Tibial nerve (tissue), 4 donors: ENCODE measurements around the gene DAB1. TPM values are rescaled to one million over a fixed set of nuclear protein-coding genes. Genes with fewer than 3 reads are reported as not detected.

Experiments
- DNase-seq, 2 donors: peaks; one replicate each; pipeline ENCODE4 v3.0.0-alpha.2; 2019; ENCODE audit warnings: low spot score in 2 of 2
- H3K27ac ChIP-seq, 4 donors: fragments of 200-600 bp; sonication (generic) in 3 of 4; one replicate each; pipeline ENCODE4 v1.5.1; 2017 to 2019; ENCODE audit warnings: mild to moderate bottlenecking in 1 of 4
- H3K27me3 ChIP-seq, 2 donors: fragments of 200-600 bp; sonication (generic) in 1 of 2; one replicate each; pipeline versions ENCODE4 v1.5.1 to v1.6.0; 2017 to 2019
- H3K36me3 ChIP-seq, 3 donors: fragments of 200-600 bp; sonication (generic); one replicate each; pipeline ENCODE4 v1.5.1; 2018 to 2019
- H3K4me1 ChIP-seq, 4 donors: fragments of 200-600 bp; sonication (generic) in 3 of 4; one replicate each; pipeline ENCODE4 v1.5.1; 2017 to 2019
- H3K4me3 ChIP-seq, 4 donors: fragments of 200-600 bp; sonication (generic) in 3 of 4; one replicate each; pipeline ENCODE4 v1.5.1; 2017 to 2019; ENCODE audit warnings: mild to moderate bottlenecking in 1 of 4, moderate library complexity in 1 of 4
- H3K9me3 ChIP-seq, 4 donors: fragments of 200-600 bp; sonication (generic) in 3 of 4; one replicate each; pipeline ENCODE4 v1.5.1; 2017 to 2019
- CTCF ChIP-seq, 5 experiments: fragments of 200-600 bp in 3 of 5; fragments of 450-650 bp in 2 of 5; sonication (generic) in 3 of 5; IDR thresholded peaks; one replicate each; pipeline ENCODE4 v1.5.1; 2016 to 2019; ENCODE audit warnings: antibody characterized with exemption in 5 of 5, mild to moderate bottlenecking in 3 of 5, moderate library complexity in 2 of 5
- EP300 ChIP-seq, 2 donors: sonication (generic); formaldehyde crosslinking; IDR thresholded peaks; one replicate each; pipeline ENCODE4 v1.6.1; 2017; ENCODE audit warnings: antibody characterized with exemption in 2 of 2, mild to moderate bottlenecking in 1 of 2
- POLR2A ChIP-seq, 2 donors: fragments of 450-650 bp; IDR thresholded peaks; one replicate each; pipeline ENCODE4 v1.6.1; 2017; ENCODE audit warnings: antibody characterized with exemption in 2 of 2, mild to moderate bottlenecking in 2 of 2, moderate library complexity in 2 of 2
- WGBS, 2 donors: methylation state at CpG; one replicate each; pipeline ENCODE4 v1.1.5; 2018; 5-methylcytosine and 5-hydroxymethylcytosine counted together
- total RNA-seq, 4 donors: library from RNA; depleted of rRNA; stranded (reverse); fragments of >200 nt; gene quantifications; one replicate each; pipeline ENCODE4 v1.1.0, GENCODE V29; 2016

Gene DAB1
- total RNA-seq, 4 donors from 2014 or later: 4.0 to 8.3 (median 4.4) TPM

DNA sequence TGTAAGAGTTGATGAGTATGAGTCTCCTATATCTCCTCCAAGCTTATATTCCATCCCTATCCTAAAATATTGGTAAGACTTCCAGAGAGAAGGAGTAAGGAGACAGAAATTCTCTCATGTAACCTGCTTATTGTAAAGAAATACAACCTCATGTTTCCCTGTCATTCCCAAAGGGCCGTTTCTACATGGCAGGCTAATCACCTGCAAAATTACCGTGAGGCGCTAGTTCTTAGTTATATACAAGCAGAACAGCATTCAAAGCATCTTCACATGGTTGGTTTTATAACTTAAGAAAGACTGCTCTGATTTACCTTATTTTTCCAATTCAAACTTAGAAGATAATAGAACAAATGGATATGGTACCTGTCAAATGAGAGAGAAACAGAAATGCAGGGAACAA lies 42.9 kb downstream of the DAB1 start:
- Histone ChIP-seq H3K36me3 (no peaks in the 10 kb centered on the region), H3K4me1 (no peaks in the 10 kb centered on the region), H3K9me3 (no peaks in the 10 kb centered on the region), H3K4me3 (no peak overlapping the region), H3K27me3 (no peaks in the 10 kb centered on the region), H3K27ac (no peak overlapping the region)
- WGBS, 2 donors: 89 to 94% methylated on average over 3 of the region's 3 CpGs
- no peak for TF ChIP-seq EP300 (IDR thresholded peaks at IDR 0.05)
- TF ChIP-seq CTCF (IDR thresholded peaks at IDR 0.05): no peak
- no peak for TF ChIP-seq POLR2A (IDR thresholded peaks at IDR 0.05)
- DNase-seq: no peak

- DNase-seq: no peak
- 74 to 78% methylated on average over 2 of the region's 2 CpGs for WGBS, 2 donors
- TF ChIP-seq EP300 (IDR thresholded peaks at IDR 0.05) (no peak), CTCF (IDR thresholded peaks at IDR 0.05) (no peak), POLR2A (IDR thresholded peaks at IDR 0.05) (no peak)
- Histone ChIP-seq H3K4me3 (no peak overlapping the region), H3K4me1 (no peaks in the 10 kb centered on the region), H3K27ac (no peak overlapping the region), H3K36me3 (no peaks in the 10 kb centered on the region), H3K9me3 (no peaks in the 10 kb centered on the region), H3K27me3 (no peaks in the 10 kb centered on the region)
Observed at GRCh38 chr1:57378534-57378933, 45.3 kb downstream of the DAB1 start.

DNA sequence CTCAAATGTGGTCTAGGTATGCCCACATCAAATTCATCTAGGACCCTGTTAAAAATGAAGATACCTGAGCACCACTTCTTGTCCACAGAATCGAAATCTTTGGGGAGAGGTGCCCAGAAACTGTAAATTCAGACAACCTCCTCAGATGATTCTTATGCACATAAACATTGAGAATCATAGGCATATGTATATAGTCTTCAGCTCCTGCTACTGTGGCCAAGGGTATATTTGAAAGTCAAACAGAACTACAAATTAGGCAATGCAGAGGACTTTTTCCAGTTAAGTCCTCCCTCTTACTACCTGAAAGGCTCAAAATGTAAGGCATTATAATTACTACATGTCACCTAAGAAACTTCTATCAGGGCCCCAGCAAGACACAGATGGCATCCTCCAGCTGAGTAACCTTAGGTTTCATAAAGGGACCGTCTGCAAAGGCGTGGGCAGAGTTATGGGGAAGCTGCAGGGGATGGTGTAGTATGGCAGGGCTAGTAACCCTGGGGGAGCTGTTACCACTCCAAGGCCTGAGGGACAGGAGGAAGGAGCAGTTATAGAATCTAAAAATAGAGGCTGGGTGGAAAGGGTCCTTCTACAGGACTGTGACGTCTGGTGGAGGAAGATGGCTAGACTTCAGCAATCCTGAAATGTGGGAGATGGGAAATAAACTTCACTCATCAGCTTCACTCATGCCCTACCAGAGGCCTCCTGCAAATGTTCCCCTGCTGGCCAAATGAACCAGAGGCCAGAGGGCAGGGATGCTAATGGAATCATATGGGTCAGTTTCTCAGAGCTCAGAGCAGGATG lies 46.3 kb downstream of the DAB1 start:
- 54 to 81% methylated on average over 4 of the region's 4 CpGs for WGBS, 2 donors

GRCh38 chr1:57376041-57376440 lies 47.8 kb downstream of the DAB1 start:
- Histone ChIP-seq H3K27me3 (no peaks in the 10 kb centered on the region), H3K4me1 (no peaks in the 10 kb centered on the region), H3K9me3 (no peaks in the 10 kb centered on the region), H3K36me3 (no peaks in the 10 kb centered on the region), H3K27ac (no peak overlapping the region), H3K4me3 (no peak overlapping the region)
- TF ChIP-seq EP300 (IDR thresholded peaks at IDR 0.05) (no peak), POLR2A (IDR thresholded peaks at IDR 0.05) (no peak)
- no peak for DNase-seq
- 68 to 70% methylated on average over 1 of the region's 1 CpG for WGBS, 2 donors

More for the DNA sequence above, 46.3 kb downstream of the DAB1 start:
- H3K27ac ChIP-seq: no peak overlapping the region
- H3K9me3 ChIP-seq: no peaks in the 10 kb centered on the region
- no peaks in the 10 kb centered on the region for H3K36me3 ChIP-seq
- H3K4me1 ChIP-seq: no peaks in the 10 kb centered on the region
- DNase-seq: no peak
- no peak for TF ChIP-seq POLR2A (IDR thresholded peaks at IDR 0.05)
- TF ChIP-seq CTCF (IDR thresholded peaks at IDR 0.05): no peak
- no peak for TF ChIP-seq EP300 (IDR thresholded peaks at IDR 0.05)
- no peak overlapping the region for H3K4me3 ChIP-seq
- no peaks in the 10 kb centered on the region for H3K27me3 ChIP-seq

- Histone ChIP-seq H3K27me3 (no peaks in the 10 kb centered on the region), H3K4me3 (no peak overlapping the region), H3K27ac (no peak overlapping the region), H3K36me3 (peaks cover 0 to 6% (median 0%) of the 10 kb centered on the region in 3 donors), H3K4me1 (no peaks in the 10 kb centered on the region), H3K9me3 (peaks cover 0 to 8% (median 0%) of the 10 kb centered on the region in 4 donors)
- 90 to 91% methylated on average over 4 of the region's 4 CpGs for WGBS, 2 donors
- TF ChIP-seq EP300 (IDR thresholded peaks at IDR 0.05) (no peak), CTCF (IDR thresholded peaks at IDR 0.05) (no peak), POLR2A (IDR thresholded peaks at IDR 0.05) (no peak)
- no peak for DNase-seq
Observed at GRCh38 chr1:57369889-57370288, 54.0 kb downstream of the DAB1 start.
